K562 (cell line): ENCODE results near the gene ZNF48. TPM values are rescaled to one million over a fixed set of nuclear protein-coding genes. Genes with fewer than 3 reads are reported as not detected.

ENCODE experiments used
- BRD4 ChIP-seq: fragments of 200-600 bp; sonication (generic); IDR thresholded peaks from 2 replicates; pipeline ENCODE4 v1.6.1; 2017; ENCODE audit warnings: inconsistent platforms
- BRD9 ChIP-seq: fragments of 450-650 bp; IDR thresholded peaks from 2 replicates; pipeline ENCODE4 v1.6.1; 2018; ENCODE audit warnings: low read depth; ENCODE audit not compliant: partially characterized antibody
- KDM1A ChIP-seq, 2 experiments: fragments of 450-650 bp; IDR thresholded peaks; 2 replicates each; pipeline ENCODE4 v1.6.1; 2016; ENCODE audit warnings: mild to moderate bottlenecking in 2 of 2
- MED1 ChIP-seq: sonication (generic); formaldehyde crosslinking; IDR thresholded peaks from 2 replicates; pipeline ENCODE4 v1.8.1; 2023; ENCODE audit warnings: missing genetic modification reagents, borderline replicate concordance
- NFRKB ChIP-seq: fragments of 450-650 bp; IDR thresholded peaks from 2 replicates; pipeline ENCODE4 v1.6.1; 2016; ENCODE audit warnings: low read depth
- PCBP1 ChIP-seq: fragments of 200-400 bp; formaldehyde crosslinking; IDR thresholded peaks from 2 replicates; pipeline ENCODE4 v1.6.1; 2018; ENCODE audit warnings: mild to moderate bottlenecking, low read depth, low read length; ENCODE audit not compliant: poor library complexity, severe bottlenecking
- POLR2AphosphoS5 ChIP-seq: IDR thresholded peaks from 2 replicates; pipeline ENCODE4 v1.6.1; 2011; ENCODE audit warnings: mild to moderate bottlenecking, low read depth, low read length, moderate library complexity; ENCODE audit not compliant: control insufficient read depth, insufficient read depth
- POLR2G ChIP-seq: fragments of 200-400 bp; formaldehyde crosslinking; IDR thresholded peaks from 2 replicates; pipeline ENCODE4 v1.6.1; 2017; ENCODE audit warnings: low read depth, mild to moderate bottlenecking, antibody characterized with exemption, low read length, moderate library complexity
- POLR3A ChIP-seq: IDR thresholded peaks from 2 replicates; pipeline ENCODE4 v1.6.1; 2011; ENCODE audit warnings: borderline replicate concordance, mild to moderate bottlenecking, moderate library complexity; ENCODE audit not compliant: insufficient read length, insufficient read depth; ENCODE audit errors: extremely low read depth
- STAT5B ChIP-seq: fragments of 250-450 bp; sonication (Bioruptor Pico); IDR thresholded peaks from 2 replicates; pipeline ENCODE4 v1.8.0; 2021; ENCODE audit warnings: mild to moderate bottlenecking, inconsistent platforms
- YBX1 ChIP-seq: fragments of 450-650 bp; IDR thresholded peaks from 2 replicates; pipeline ENCODE4 v1.7.1; 2016; ENCODE audit warnings: mild to moderate bottlenecking
- ZC3H11A ChIP-seq: IDR thresholded peaks from 2 replicates; pipeline ENCODE4 v1.6.1; 2012; ENCODE audit warnings: low read depth, low read length, improper control_type of control experiment
- ZNF23 ChIP-seq: fragments of 250-450 bp; sonication (Bioruptor Pico); IDR thresholded peaks from 2 replicates; pipeline ENCODE4 v1.4.0; 2020; ENCODE audit warnings: mild to moderate bottlenecking
- ZNF696 ChIP-seq: fragments of 250-450 bp; sonication (Bioruptor Pico); conservative IDR thresholded peaks from 2 replicates; pipeline ENCODE4 v1.4.0; 2020; ENCODE audit warnings: mild to moderate bottlenecking, moderate library complexity
- polyA plus RNA-seq, 8 experiments: library from polyadenylated mRNA; depleted of rRNA in 4 of 8; stranded (reverse) in 5 of 8; unstranded in 3 of 8; fragments of >200 nt; fragmentation: Nextera tagmentation in 2 of 8; fragmentation: Illumina TruSeq in 1 of 8; extraction: Ambion mirVana in 2 of 8; extraction: Trizol in 1 of 8; gene quantifications; 2 replicates each; pipeline versions ENCODE4 v1.2.1 to v1.2.3, GENCODE V29; 2011 to 2014; ENCODE audit warnings: inconsistent platforms in 1 of 8, missing spikeins in 1 of 8
- total RNA-seq, 7 experiments: library from RNA; depleted of rRNA in 6 of 7; stranded (reverse); fragments of >200 nt in 6 of 7; fragmentation: Illumina TruSeq in 2 of 7; extraction: Trizol in 2 of 7; gene quantifications; 2 replicates each; pipeline versions ENCODE4 v1.2.1 to v1.2.3, GENCODE V29; 2011 to 2021; ENCODE audit warnings: low replicate concordance in 1 of 7
- TF ChIP-seq, protein P1 (sequence below): fragments of 250-450 bp; sonication (Bioruptor Pico); IDR thresholded peaks from 2 replicates; pipeline ENCODE4 v1.4.0; 2020
- TF ChIP-seq, protein P2 (sequence below): conservative IDR thresholded peaks from 2 replicates; pipeline ENCODE4 v1.6.1; 2011; ENCODE audit warnings: low read depth, mild to moderate bottlenecking, low read length; ENCODE audit not compliant: control insufficient read depth
- TF ChIP-seq, protein P3 (sequence below): fragments of 450-650 bp; IDR thresholded peaks from 2 replicates; pipeline ENCODE4 v1.6.1; 2018; ENCODE audit not compliant: partially characterized antibody
- TF ChIP-seq, protein P4 (sequence below), 3 experiments: fragments of 200-800 bp in 1 of 3; fragments of 250-450 bp in 1 of 3; fragments of 450-650 bp in 1 of 3; sonication (Bioruptor Pico) in 1 of 3; sonication (Bioruptor generic) in 1 of 3; formaldehyde crosslinking in 1 of 3; IDR thresholded peaks; 2 replicates each; pipeline versions ENCODE4 v1.6.1 to v1.8.0; 2016 to 2022; ENCODE audit warnings: mild to moderate bottlenecking in 2 of 3, missing genetic modification characterization in 2 of 3, missing compliant biosample characterization in 1 of 3, moderate library complexity in 1 of 3

The ZNF48 gene
- total and polyA plus RNA-seq, 9 of the 15 experiments (the other 6 are each of a cell fraction or from before 2014, with no cell fraction given) = 0.38 to 11.6 (median 4.7) TPM

DNA sequence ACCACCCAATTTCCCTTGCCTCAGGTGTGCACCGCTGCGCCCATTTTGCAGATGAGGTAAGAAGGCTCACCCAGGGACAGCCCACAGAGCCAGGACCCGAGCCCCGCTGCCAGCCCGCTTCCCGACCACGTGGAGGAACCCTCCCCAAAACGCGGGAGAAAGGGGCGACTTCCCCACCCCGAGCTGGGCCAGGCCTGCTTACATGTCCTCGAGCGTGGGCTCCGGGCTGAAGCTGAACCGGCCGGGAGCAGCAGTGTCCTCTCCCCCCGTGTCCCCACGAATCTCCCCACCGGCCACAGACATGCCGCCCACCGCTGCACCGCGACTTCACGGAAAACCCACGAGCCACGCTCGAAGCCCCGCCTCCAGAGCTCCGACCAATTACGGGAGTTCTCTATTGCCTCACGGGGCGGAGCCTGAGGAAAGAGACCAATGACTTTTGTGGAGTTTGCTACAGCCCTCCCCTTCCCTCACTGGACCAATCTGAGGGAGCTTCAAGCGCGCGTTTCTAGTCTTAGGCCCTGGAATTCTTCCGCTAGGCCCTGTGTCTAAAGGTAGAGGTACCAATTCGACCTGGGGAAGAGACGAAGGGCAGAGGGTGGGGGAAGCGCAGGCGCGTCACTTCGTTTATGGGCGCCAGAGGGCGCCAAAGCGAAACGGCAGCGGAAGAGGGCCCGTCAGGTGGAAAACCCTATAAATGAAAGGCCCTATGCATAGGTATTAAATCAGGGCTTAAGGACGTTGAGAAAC lies 34.6 kb downstream of the ZNF48 start, which contains the start of gene DCTPP1 (continued):
- TF ChIP-seq ZNF23 (CRISPR knock-in tag) = no peak
- no peak for TF ChIP-seq ZNF696 (CRISPR knock-in tag)
- peak in 1 of 2 experiments; percentile 62; a peak in 3 of 4 replicates for TF ChIP-seq KDM1A (IDR thresholded peaks at IDR 0.05)
- TF ChIP-seq ZC3H11A = no peak
- TF ChIP-seq PCBP1 = no peak
- no peak for TF ChIP-seq STAT5B
- TF ChIP-seq, protein P1, sequence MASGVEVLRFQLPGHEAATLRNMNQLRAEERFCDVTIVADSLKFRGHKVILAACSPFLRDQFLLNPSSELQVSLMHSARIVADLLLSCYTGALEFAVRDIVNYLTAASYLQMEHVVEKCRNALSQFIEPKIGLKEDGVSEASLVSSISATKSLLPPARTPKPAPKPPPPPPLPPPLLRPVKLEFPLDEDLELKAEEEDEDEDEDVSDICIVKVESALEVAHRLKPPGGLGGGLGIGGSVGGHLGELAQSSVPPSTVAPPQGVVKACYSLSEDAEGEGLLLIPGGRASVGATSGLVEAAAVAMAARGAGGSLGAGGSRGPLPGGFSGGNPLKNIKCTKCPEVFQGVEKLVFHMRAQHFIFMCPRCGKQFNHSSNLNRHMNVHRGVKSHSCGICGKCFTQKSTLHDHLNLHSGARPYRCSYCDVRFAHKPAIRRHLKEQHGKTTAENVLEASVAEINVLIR (CRISPR knock-in tag) = peak; percentile 24; the same call in 1 of the 2 replicates
- no peak for TF ChIP-seq POLR3A
- TF ChIP-seq BRD4 = no peak
- TF ChIP-seq NFRKB = no peak
- TF ChIP-seq POLR2AphosphoS5 = no peak
- TF ChIP-seq, protein P2, sequence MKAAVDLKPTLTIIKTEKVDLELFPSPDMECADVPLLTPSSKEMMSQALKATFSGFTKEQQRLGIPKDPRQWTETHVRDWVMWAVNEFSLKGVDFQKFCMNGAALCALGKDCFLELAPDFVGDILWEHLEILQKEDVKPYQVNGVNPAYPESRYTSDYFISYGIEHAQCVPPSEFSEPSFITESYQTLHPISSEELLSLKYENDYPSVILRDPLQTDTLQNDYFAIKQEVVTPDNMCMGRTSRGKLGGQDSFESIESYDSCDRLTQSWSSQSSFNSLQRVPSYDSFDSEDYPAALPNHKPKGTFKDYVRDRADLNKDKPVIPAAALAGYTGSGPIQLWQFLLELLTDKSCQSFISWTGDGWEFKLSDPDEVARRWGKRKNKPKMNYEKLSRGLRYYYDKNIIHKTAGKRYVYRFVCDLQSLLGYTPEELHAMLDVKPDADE = no peak
- TF ChIP-seq POLR2G = peak; percentile 84
- TF ChIP-seq MED1 (CRISPR knock-in tag) = no peak
- TF ChIP-seq, protein P3, sequence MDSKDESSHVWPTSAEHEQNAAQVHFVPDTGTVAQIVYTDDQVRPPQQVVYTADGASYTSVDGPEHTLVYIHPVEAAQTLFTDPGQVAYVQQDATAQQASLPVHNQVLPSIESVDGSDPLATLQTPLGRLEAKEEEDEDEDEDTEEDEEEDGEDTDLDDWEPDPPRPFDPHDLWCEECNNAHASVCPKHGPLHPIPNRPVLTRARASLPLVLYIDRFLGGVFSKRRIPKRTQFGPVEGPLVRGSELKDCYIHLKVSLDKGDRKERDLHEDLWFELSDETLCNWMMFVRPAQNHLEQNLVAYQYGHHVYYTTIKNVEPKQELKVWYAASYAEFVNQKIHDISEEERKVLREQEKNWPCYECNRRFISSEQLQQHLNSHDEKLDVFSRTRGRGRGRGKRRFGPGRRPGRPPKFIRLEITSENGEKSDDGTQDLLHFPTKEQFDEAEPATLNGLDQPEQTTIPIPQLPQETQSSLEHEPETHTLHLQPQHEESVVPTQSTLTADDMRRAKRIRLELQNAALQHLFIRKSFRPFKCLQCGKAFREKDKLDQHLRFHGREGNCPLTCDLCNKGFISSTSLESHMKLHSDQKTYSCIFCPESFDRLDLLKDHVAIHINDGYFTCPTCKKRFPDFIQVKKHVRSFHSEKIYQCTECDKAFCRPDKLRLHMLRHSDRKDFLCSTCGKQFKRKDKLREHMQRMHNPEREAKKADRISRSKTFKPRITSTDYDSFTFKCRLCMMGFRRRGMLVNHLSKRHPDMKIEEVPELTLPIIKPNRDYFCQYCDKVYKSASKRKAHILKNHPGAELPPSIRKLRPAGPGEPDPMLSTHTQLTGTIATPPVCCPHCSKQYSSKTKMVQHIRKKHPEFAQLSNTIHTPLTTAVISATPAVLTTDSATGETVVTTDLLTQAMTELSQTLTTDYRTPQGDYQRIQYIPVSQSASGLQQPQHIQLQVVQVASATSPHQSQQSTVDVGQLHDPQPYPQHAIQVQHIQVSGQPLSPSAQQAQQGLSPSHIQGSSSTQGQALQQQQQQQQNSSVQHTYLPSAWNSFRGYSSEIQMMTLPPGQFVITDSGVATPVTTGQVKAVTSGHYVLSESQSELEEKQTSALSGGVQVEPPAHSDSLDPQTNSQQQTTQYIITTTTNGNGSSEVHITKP = peak; percentile 80
- TF ChIP-seq BRD9 = no peak
- TF ChIP-seq YBX1 = no peak
- TF ChIP-seq, protein P4, sequence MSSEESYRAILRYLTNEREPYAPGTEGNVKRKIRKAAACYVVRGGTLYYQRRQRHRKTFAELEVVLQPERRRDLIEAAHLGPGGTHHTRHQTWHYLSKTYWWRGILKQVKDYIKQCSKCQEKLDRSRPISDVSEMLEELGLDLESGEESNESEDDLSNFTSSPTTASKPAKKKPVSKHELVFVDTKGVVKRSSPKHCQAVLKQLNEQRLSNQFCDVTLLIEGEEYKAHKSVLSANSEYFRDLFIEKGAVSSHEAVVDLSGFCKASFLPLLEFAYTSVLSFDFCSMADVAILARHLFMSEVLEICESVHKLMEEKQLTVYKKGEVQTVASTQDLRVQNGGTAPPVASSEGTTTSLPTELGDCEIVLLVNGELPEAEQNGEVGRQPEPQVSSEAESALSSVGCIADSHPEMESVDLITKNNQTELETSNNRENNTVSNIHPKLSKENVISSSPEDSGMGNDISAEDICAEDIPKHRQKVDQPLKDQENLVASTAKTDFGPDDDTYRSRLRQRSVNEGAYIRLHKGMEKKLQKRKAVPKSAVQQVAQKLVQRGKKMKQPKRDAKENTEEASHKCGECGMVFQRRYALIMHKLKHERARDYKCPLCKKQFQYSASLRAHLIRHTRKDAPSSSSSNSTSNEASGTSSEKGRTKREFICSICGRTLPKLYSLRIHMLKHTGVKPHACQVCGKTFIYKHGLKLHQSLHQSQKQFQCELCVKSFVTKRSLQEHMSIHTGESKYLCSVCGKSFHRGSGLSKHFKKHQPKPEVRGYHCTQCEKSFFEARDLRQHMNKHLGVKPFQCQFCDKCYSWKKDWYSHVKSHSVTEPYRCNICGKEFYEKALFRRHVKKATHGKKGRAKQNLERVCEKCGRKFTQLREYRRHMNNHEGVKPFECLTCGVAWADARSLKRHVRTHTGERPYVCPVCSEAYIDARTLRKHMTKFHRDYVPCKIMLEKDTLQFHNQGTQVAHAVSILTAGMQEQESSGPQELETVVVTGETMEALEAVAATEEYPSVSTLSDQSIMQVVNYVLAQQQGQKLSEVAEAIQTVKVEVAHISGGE (CRISPR knock-in tag; IDR thresholded peaks at IDR 0.05) = no peak; a peak in 3 of 6 replicates
